Measurements from ENCODE around the gene COL5A3.
"Not testable (repeated sequence)": the region's sequence is repeated elsewhere in the genome, so short reads cannot be mapped to it uniquely, and the experiment has no call there.

The COL5A3 gene

GRCh38 chr19:9935506-9936325 is 74.6 kb downstream of the COL5A3 start:
- peak; percentile 61 for DNase-seq

- DNase-seq: peak; percentile 93
Measured at GRCh38 chr19:9934132-9934950, 76.0 kb downstream of the COL5A3 start.

- DNase-seq: no peak
Measured at GRCh38 chr19:9932835-9933234, 77.5 kb downstream of the COL5A3 start.

- DNase-seq: no peak
Measured at GRCh38 chr19:9931629-9932028, 78.7 kb downstream of the COL5A3 start.

GRCh38 chr19:9923440-9923839 is 86.9 kb downstream of the COL5A3 start:
- no peak for DNase-seq

- DNase-seq: not testable (repeated sequence)
Measured at GRCh38 chr19:9922782-9923379, 87.4 kb downstream of the COL5A3 start.

- DNase-seq: no peak
Measured at GRCh38 chr19:9917321-9917720, 93.0 kb downstream of the COL5A3 start.

GRCh38 chr19:9916719-9917118 is 93.6 kb downstream of the COL5A3 start:
- DNase-seq: no peak

GRCh38 chr19:9914315-9915207 is 95.7 kb downstream of the COL5A3 start:
- peak; percentile 93 for DNase-seq

- DNase-seq: no peak
Measured at GRCh38 chr19:9914001-9914314, 96.3 kb downstream of the COL5A3 start.

GRCh38 chr19:9913237-9914000 is 96.9 kb downstream of the COL5A3 start:
- DNase-seq: peak; percentile 65

GRCh38 chr19:9912551-9913236 is 97.6 kb downstream of the COL5A3 start:
- DNase-seq: no peak

GRCh38 chr19:9911524-9912185 is 98.6 kb downstream of the COL5A3 start:
- no peak for DNase-seq

GRCh38 chr19:9910625-9911024 is 99.7 kb downstream of the COL5A3 start:
- DNase-seq: no peak
